Spinal cord (tissue), 10 donors: Measurements from ENCODE around the gene DYSF. TPM values are rescaled to one million over a fixed set of nuclear protein-coding genes. Genes with fewer than 3 reads are reported as not detected.

Experiments
- DNase-seq, 6 donors: peaks; one replicate each; pipeline versions ENCODE4 v3.0.0 to v3.0.0-alpha.2; 2013 to 2015; ENCODE audit warnings: low spot score in 6 of 6, low read depth in 4 of 6
- H3K27ac ChIP-seq: one replicate; pipeline ENCODE4 v1.5.1; 2013; ENCODE audit warnings: low read depth, low read length, control low read depth
- H3K27me3 ChIP-seq: one replicate; pipeline ENCODE4 v1.6.1; 2013; ENCODE audit warnings: low read length; ENCODE audit not compliant: control insufficient read depth, insufficient read depth
- H3K36me3 ChIP-seq: one replicate; pipeline ENCODE4 v1.6.1; 2013; ENCODE audit warnings: low read length; ENCODE audit not compliant: control insufficient read depth, insufficient read depth
- H3K4me1 ChIP-seq: one replicate; pipeline ENCODE4 v1.6.1; 2013; ENCODE audit warnings: low read length; ENCODE audit not compliant: control insufficient read depth, insufficient read depth
- H3K4me3 ChIP-seq: one replicate; pipeline ENCODE4 v1.5.1; 2013; ENCODE audit warnings: low read depth, low read length, control low read depth
- H3K9me3 ChIP-seq: one replicate; pipeline ENCODE4 v1.6.1; 2013; ENCODE audit warnings: low read length; ENCODE audit not compliant: control insufficient read depth, insufficient read depth
- WGBS: methylation state at CpG from one replicate; pipeline ENCODE4 v1.1.5; 2013; ENCODE audit warnings: missing lambda C conversion rate; ENCODE audit not compliant: insufficient coverage; 5-methylcytosine and 5-hydroxymethylcytosine counted together
- polyA plus RNA-seq, 2 donors: library from polyadenylated mRNA; unstranded; fragments of 120-200 nt; gene quantifications; one replicate each; pipeline ENCODE4 v1.2.1, GENCODE V29; 2013; ENCODE audit not compliant: insufficient read length in 2 of 2
- total RNA-seq, 2 donors: library from RNA; depleted of rRNA in 1 of 2; stranded (reverse); fragments of 120-200 nt in 1 of 2; fragments of >200 nt in 1 of 2; gene quantifications; one replicate each; pipeline versions ENCODE4 v1.2.3 to v1.2.4, GENCODE V29; 2013 to 2014
- donor health status: healthy.

DYSF gene
- total and polyA plus RNA-seq, 4 donors, result 3.5 to 12.0 (median 6.7) TPM

GRCh38 chr2:71606244-71606643, 152.9 kb downstream of the DYSF start:
- Histone ChIP-seq H3K4me1 (peaks cover 29% of the 10 kb centered on the region), H3K36me3 (no peaks in the 10 kb centered on the region), H3K4me3 (no peak overlapping the region), H3K9me3 (no peaks in the 10 kb centered on the region), H3K27ac (no peak overlapping the region), H3K27me3 (no peaks in the 10 kb centered on the region)
- no peak for DNase-seq
- WGBS, result 87% methylated on average over 3 of the region's 3 CpGs

GRCh38 chr2:71607151-71607889, 154.0 kb downstream of the DYSF start:
- WGBS, result 89% methylated on average over 7 of the region's 7 CpGs
- no peaks in the 10 kb centered on the region for H3K27me3 ChIP-seq
- no peak overlapping the region for H3K27ac ChIP-seq
- no peak overlapping the region for H3K4me3 ChIP-seq
- H3K4me1 ChIP-seq, result peaks cover 26% of the 10 kb centered on the region
- H3K36me3 ChIP-seq, result no peaks in the 10 kb centered on the region
- DNase-seq, result no peak
- H3K9me3 ChIP-seq, result no peaks in the 10 kb centered on the region

- 88% methylated on average over 6 of the region's 6 CpGs for WGBS
- Histone ChIP-seq H3K9me3 (no peaks in the 10 kb centered on the region), H3K4me3 (no peak overlapping the region), H3K36me3 (no peaks in the 10 kb centered on the region), H3K27me3 (no peaks in the 10 kb centered on the region), H3K4me1 (peaks cover 25% of the 10 kb centered on the region), H3K27ac (no peak overlapping the region)
- no peak for DNase-seq
Observed at GRCh38 chr2:71608034-71608433, 154.7 kb downstream of the DYSF start.

DNA sequence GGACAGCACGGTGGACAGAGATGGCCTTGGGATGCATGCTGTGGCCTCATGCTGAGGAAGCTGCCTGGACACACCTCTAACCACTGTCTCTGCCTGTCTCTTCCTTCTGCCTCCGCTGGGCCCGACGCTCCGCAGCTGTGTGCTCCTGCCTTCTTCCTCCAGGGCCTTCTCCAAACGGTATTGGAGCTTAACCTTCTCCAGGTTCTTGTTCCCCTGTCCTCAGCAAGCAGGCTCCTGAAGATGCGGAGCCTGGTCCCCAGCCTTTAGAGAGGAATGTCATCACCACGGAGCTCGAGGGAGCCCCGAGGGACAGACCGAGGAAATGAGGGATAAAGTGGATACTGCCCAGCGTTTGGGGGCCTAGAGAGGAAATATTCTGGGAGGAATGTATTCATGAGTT, 155.1 kb downstream of the DYSF start:
- 66% methylated on average over 12 of the region's 12 CpGs for WGBS
- Histone ChIP-seq H3K27me3 (no peaks in the 10 kb centered on the region), H3K4me3 (no peak overlapping the region), H3K9me3 (no peaks in the 10 kb centered on the region), H3K36me3 (no peaks in the 10 kb centered on the region), H3K4me1 (peaks cover 21% of the 10 kb centered on the region), H3K27ac (no peak overlapping the region)
- DNase-seq, result no peak

DNA sequence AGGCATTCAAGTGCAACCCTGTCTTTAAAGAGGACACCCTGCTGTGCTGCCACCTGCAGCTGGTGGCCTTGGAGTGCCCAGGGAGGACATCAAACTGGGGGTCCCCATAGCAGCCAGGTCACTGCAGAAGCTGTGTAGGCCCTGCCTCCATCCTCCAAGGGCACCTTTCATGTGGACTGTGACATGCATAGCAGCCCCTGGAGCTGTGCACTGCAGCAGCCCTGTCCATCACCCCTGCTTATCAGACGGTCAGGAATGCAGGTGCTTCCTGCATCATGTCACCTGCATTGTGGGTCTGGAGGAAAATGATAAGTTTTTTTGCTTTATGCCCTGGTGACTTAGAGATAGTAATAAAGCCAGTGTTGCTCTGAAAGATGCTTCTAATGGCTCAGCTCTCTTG, 155.7 kb downstream of the DYSF start:
- H3K9me3 ChIP-seq, result no peaks in the 10 kb centered on the region
- peaks cover 21% of the 10 kb centered on the region for H3K4me1 ChIP-seq
- no peak overlapping the region for H3K27ac ChIP-seq
- no CpG with 5 or more reads among the region's 1 CpG for WGBS
- DNase-seq, result no peak
- H3K36me3 ChIP-seq, result no peaks in the 10 kb centered on the region
- no peak overlapping the region for H3K4me3 ChIP-seq
- H3K27me3 ChIP-seq, result no peaks in the 10 kb centered on the region

DNA sequence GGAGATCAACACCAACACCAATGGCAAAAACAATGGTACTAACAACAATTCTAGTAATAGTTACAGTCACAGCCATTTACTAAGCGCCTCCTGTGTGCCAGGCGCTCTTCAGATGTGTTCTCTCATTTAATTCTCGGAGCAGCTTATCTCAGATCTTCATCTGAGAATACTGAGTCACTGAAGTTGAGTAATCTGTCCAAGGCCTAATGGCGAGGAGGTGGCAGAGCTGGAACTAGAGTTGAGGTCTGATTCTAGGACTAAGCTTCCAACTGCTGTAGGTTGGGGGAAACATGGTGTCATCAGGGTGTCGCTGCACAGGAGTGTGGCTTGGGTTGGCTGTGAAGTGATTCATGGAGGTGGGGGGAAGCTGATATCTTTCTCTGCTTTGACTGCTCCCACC, 156.1 kb downstream of the DYSF start:
- WGBS, result 88% methylated on average over 5 of the region's 5 CpGs
- H3K27ac ChIP-seq, result no peak overlapping the region

GRCh38 chr2:71609958-71610357, 156.6 kb downstream of the DYSF start:
- Histone ChIP-seq H3K36me3 (no peaks in the 10 kb centered on the region), H3K9me3 (no peaks in the 10 kb centered on the region), H3K4me3 (no peak overlapping the region), H3K4me1 (peaks cover 18% of the 10 kb centered on the region), H3K27me3 (no peaks in the 10 kb centered on the region), H3K27ac (no peak overlapping the region)
- WGBS, result no CpG with 5 or more reads among the region's 1 CpG
- DNase-seq, result peak in 2 of 6 donors; percentile 42 to 86

More for the DNA sequence above, 156.1 kb downstream of the DYSF start:
- peaks cover 21% of the 10 kb centered on the region for H3K4me1 ChIP-seq
- no peaks in the 10 kb centered on the region for H3K27me3 ChIP-seq
- no peaks in the 10 kb centered on the region for H3K9me3 ChIP-seq
- H3K36me3 ChIP-seq, result no peaks in the 10 kb centered on the region
- H3K4me3 ChIP-seq, result no peak overlapping the region
- DNase-seq, result no peak

- DNase-seq, result no peak
- 90% methylated on average over 7 of the region's 7 CpGs for WGBS
Observed at GRCh38 chr2:71610671-71611070, 157.3 kb downstream of the DYSF start.

GRCh38 chr2:71611247-71611646, 157.9 kb downstream of the DYSF start:
- no peak overlapping the region for H3K27ac ChIP-seq
- WGBS, result 93% methylated on average over 10 of the region's 12 CpGs
- no peak overlapping the region for H3K4me3 ChIP-seq

More at GRCh38 chr2:71610671-71611070, 157.3 kb downstream of the DYSF start:
- H3K4me3 ChIP-seq, result no peak overlapping the region
- H3K4me1 ChIP-seq, result peaks cover 19% of the 10 kb centered on the region
- H3K27me3 ChIP-seq, result no peaks in the 10 kb centered on the region
- H3K27ac ChIP-seq, result no peak overlapping the region
- no peaks in the 10 kb centered on the region for H3K36me3 ChIP-seq
- no peaks in the 10 kb centered on the region for H3K9me3 ChIP-seq

DNA sequence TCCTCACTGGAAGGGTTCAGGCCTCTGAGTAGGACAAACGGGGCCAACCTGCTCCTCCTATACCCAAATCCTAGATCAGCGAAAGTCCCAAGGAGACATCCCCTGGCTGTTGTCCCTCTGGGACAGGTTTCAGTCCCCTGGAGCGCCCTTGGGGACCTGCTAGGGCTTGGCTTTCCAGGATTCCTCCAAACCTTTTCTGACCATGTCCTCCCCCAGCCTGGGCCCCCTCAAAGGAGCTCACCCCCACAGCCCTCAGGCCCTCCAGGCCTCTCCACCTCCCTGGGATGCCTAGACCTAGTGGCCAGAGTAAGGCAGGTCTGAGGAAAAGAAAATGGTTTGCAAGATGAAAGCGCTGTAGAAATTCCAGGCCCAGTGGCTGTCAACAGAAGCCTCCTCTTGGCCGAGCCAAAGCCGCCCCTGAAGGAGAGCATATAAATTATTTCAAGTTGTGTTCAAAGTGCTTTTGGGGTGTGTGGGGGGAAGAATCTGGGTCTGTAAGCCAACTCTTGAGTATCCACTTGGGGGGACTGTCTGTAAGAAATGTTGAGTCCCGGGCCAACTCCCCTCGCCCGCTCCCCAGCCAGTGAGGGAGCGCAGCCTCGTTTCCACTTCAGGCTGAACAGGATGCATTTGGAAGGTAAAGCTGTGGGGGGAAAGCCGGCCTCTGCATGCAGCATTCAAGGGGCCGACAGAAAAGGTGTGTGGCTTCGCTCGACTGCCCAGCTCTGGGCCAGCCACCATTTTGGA, 158.6 kb downstream of the DYSF start:
- Histone ChIP-seq H3K9me3 (no peaks in the 10 kb centered on the region), H3K4me1 (peaks cover 21% of the 10 kb centered on the region), H3K27ac (no peak overlapping the region), H3K4me3 (no peak overlapping the region), H3K27me3 (no peaks in the 10 kb centered on the region), H3K36me3 (no peaks in the 10 kb centered on the region)
- WGBS, result 90% methylated on average over 15 of the region's 15 CpGs
- DNase-seq, result no peak

More at GRCh38 chr2:71611247-71611646, 157.9 kb downstream of the DYSF start:
- DNase-seq, result no peak
- H3K27me3 ChIP-seq, result no peaks in the 10 kb centered on the region
- no peaks in the 10 kb centered on the region for H3K36me3 ChIP-seq
- peaks cover 21% of the 10 kb centered on the region for H3K4me1 ChIP-seq
- H3K9me3 ChIP-seq, result no peaks in the 10 kb centered on the region
